ENCODE measurements around the gene SORBS2.
A peak's percentile ranks its signal among the peaks of the same experiment; 100 is the strongest.
"Not testable (repeated sequence)": the region's sequence is repeated elsewhere in the genome, so short reads cannot be mapped to it uniquely, and the experiment has no call there.

The SORBS2 gene

DNA sequence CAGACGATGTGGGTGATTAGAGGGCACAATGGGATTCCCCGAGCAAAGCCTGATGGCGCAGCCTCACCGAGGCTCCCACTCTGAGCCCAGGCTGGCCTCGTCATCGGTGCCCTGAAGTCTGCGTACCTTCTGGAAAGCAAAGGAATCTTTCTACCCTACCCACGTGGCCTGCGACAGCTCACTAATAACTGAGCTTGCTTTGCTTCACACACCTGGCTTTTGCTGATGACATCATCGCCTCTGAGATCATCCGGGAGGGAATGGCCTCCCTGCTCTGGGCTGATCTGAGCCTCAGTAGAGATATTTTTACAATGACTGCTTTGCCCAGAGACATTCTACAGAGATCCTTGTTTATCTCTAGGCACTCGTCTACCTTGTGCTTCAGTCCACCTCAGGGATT is 231.3 kb downstream of the SORBS2 start:
- DNase-seq = no peak

- no peak for DNase-seq
Measured at GRCh38 chr4:185578284-185578683, 233.7 kb downstream of the SORBS2 start.

DNA sequence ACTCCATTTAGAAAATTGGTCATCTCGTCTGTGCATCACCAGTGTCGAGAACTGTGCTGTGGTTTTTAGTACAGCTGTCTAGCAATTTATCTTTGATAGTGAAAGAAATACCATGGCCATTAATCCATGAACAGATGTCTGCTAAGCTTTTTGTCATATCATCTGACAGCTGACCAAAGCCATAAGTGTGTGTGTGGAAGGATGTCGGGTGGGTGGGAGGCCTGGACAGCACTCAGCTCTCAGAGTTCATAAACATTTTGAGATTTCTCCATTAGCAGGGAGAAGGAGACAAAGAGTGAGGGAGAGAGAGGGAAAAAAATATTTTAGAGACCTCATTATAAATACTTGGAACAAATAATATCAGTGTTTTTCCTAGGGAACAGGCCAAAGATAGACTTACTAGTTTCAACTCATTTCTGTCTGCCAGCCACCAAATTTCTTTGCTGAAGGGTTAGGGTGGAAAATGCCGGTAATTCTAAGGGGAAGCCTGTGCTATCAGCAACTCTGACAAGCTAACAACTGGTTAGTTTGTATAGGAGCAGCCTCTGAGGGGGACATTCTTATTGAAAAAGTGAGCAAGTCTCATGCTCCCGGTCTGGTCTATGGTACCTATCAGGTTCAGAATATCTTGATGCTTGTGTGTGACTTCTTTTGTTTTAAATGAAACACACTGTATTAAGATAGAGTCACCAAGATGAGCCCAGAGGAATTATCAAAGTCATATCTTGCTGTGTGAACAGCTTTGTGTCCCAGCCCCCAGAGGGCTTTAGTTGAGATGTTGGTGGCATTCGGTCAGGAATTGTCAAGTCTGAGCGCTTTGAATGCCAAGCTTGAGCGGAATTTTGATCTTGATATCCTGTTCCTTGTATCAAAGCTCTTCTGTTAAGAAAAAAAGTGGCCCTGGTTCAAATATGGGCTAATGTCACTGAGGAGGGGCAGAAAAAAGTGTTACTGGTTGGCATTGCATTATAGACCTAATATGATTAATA is 234.7 kb downstream of the SORBS2 start:
- DNase-seq = no peak

DNA sequence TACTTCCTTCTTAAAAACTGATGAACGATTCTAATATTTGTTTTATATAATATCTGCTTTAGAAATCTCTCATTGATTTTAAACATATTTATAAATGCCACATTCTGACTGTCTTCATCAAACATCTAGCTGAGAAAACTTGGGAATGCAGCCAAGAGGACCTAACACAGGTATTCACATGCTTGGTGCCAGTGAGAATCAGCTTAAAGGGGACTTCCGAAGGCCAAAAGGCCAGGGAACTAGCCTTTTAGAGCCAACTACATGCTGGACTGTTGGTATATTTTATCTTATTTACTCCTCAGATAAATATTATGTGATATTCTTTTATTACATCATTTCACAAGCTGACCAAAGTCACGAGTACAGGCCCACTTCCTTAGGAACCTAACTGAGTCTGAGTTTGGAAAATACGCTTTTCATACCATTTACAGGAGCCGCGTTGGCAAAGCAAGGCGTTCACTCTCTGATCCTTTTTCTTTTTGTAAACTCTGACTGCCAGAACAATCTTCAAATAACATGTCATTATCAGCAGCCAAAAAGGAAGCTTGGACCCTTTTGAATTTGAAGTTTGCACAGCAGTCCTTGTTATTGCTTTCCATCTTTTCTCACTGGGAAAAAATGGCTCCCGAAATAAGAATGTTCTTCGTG is 235.6 kb downstream of the SORBS2 start:
- no peak for DNase-seq

DNA sequence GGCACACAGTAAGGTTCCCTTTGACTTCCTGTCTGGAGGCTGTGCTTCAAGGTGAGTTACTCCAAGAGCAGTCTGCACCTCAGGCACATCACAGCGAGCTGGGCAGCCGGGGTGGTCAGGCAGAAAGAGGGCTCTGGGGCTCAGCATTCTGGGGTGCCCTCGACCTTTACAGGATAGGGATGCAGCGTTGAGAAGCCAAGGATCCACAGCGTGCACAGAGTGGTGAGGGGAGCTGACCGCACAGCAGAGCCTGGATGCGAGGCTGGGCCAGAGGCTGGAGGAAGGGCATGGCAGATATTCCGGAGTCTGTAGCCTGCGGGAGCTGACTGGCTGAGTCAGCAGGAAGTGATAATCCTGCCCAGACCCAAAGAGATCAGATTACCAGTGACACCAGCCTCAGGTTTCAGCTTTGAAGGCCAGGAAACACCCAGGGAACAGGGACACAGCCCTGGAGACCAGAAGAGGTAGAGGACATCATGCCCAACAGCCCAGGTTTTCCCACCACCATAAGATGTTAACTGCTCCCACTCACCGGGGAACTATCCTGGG is 238.3 kb downstream of the SORBS2 start:
- DNase-seq = no peak

DNA sequence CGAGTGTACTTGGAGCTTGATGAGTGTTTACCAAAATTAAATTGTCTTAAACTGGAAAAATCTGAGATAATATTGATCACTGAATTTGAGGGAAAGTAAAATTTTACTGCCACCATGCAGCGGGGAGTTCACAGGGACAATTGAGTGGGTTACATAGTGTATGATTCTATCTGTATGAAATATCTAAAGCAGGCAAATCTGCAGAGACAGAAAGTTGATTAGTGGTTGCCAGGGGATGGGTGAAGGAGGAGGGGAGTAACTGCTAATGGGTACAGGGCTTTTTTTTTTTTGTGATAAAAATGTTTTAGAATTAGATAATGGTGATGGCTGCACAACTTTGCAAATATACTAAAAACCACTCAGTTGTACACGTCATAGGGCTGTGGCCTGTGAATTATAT is 241.3 kb downstream of the SORBS2 start:
- no peak for DNase-seq

DNA sequence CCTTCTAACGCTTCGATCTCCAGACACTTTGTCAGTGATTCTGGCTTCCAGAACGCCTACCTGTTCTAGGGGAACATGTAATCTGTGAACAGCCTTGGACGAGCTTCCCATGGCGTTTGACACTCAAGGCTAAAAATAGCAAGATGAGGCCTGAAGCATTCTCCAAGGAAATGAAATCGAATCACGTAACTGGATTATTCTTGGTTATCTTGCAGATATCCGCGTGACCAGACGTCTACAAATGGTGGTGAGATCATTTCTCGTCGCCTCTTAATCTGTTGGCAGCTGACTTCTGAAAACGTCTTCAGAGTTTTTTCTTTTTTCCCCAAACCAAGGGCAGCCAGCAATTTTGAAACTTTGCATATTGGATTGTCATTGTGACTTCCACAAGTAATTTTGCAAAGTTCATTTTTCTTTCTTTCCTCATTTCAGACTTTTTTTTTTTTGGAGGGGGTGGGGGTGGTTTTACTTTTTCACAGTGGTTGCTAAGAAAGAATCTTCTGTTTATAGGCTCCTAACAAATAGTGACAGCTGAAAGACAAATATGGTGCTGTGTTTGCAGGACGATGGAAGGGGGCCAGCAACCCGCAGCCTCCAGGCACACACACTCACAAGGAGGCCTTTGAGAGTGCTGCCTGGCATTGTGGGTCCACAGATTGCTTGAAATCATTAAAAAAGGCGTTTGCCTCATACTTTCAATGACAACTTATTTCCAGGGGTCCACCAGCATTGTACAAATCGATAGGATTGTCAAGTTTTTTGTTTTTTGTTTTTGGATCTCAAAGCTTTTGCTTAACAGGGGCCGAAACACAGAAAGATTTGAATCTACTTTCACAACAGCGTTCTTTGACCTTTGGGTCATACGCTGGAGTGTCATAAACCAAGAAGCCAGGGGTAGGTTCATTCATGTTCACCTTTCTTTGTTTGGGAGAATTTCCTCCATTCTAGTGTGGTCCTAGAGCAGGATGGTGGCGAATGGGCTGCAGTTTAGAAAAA is 244.3 kb downstream of the SORBS2 start:
- no peak for DNase-seq

DNA sequence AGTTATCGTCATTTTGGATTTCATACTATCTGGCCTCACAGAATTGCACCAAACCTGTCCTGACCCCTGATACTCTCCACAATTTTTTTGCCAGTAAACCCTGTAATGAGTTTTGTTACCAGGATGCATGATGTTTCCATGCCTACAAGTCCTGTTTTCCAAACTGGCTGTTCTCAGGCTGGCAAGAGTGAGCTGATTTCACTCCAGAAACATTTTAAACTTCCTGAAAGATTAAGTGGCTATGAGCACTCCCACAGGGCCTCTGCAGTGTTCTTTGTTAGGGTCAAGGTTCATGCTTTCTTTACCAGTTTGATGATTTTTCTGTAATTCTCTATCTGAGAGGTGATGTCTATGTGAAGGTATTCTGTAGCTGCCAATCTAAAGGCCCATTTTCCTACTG is 245.0 kb downstream of the SORBS2 start:
- no peak for DNase-seq

- DNase-seq = peak; percentile 52
Measured at GRCh38 chr4:185566425-185566824, 245.6 kb downstream of the SORBS2 start.

DNA sequence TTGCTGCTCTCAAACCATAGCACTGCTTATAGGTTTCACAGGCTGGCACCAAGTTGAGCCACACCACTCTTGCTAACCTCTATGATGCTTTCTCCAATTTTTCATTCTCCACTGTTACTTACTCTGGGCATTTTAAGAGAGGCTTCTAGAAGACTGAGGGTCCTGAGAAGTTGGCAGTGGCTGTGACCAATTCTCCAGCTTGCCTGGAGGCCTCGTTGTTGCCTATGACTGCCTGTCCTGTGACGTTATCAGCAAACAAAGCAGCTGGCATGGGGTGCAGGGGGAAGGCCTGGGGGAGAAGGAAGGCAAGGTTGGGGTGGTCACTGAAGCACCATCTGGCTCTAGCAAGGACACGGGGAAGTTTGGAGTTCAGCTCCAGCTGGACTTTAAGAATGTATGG is 246.3 kb downstream of the SORBS2 start:
- DNase-seq = no peak

DNA sequence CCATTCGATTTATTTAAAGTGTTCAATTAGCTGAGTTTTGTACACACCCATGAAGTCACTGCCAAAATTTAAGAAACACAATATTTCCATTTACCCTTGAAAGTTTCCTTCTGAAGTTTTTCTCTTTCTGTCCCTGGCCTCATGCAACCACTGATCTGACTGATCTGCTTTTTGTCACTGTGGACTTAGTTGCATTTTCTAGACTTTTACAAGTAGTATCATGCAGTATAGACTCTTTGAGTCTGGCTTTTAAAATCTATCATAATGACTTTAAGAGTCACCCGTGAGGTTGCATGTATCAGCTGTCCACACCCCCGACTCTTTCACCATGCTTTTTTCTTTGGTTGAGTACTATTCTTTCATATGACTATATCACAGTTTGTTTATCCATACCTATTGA is 247.6 kb downstream of the SORBS2 start:
- no peak for DNase-seq

GRCh38 chr4:185562531-185562930 is 249.5 kb downstream of the SORBS2 start:
- DNase-seq = no peak

GRCh38 chr4:185560316-185560715 is 251.7 kb downstream of the SORBS2 start:
- DNase-seq = no peak

DNA sequence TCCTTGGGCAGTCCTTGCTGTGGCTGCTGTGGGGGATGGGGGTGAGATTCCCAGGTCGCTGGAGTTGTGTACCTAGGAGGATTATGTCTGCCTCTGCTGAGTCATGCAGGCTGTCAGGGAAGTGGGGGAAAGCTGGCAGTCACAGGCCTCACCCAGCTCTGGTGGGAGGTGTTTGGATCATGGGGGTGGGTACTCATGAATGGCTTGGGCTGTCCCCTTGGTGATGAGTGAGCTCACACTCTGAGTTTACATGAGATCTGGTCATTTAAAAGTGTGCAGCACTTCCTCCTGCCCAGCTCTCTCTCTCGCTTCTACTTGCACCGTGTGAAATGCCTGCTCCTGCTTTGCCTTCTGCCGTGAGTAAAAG is 252.1 kb downstream of the SORBS2 start:
- DNase-seq = no peak

DNA sequence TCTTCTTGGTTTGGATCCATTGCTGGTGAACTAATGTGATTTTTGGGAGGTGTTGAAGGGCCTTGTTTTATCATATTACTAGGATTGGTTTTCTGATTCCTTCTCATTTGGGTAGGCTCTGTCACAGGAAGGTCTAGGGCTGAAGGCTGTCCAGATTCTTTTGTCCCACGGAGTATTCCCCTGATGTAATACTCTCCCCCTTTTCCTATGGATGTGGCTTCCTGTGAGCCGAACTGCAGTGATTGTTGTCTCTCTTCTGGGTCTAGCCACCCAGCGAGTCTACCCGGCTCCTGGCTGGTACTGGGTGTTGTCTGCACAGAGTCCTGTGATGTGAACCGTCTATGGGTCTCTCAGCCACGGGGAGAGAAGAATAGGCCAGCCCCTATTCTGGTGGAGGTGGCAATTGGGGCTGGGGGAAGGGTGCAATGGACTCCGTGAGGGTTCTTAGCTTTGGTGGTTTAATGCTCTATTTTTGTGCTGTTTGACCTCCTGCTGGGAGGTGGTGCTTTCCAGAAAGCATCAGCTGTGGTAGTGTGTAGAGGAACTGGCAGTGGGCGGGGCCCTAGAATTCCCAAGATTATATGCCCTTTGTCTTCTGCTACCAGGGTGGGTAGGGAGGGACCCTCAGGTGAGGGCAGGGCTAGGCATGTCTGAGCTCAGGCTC is 252.6 kb downstream of the SORBS2 start:
- not testable (repeated sequence) for DNase-seq

DNA sequence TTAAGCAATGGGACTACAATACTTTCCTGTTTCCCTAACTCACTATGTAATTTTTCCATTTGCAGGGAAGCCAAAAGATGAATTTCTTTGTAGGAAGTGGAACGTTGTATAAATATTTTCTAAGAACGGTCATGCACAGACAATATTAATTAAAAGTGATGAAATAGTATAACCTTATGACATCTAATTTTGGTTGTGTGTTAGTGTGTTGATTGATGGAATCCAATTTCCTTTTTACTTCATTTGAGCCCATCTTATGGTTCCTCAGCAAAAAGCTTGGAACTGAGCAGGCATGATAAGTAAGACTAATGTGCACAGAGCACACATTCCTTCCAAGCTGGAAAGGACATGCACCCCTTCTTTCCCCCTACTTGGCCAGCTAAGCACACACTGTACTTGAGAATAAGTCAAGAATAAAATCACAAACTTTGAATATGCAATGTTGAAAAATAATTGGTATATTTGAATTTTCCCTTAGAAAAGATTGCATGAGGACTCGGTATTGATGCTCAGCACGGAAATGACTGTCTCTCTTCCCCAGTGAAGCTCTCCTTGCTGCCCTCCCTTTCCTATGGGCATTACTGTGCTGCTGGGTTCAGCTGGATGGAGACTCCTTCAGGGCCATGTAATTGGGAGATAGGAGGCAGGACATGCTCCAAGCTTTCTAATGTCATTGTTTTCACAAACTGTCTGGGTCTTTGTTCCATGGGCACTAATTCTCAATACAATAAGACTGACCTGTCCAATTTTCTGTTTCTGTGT is 257.4 kb downstream of the SORBS2 start:
- no peak for DNase-seq

GRCh38 chr4:185552254-185552653 is 259.7 kb downstream of the SORBS2 start:
- no peak for DNase-seq

DNA sequence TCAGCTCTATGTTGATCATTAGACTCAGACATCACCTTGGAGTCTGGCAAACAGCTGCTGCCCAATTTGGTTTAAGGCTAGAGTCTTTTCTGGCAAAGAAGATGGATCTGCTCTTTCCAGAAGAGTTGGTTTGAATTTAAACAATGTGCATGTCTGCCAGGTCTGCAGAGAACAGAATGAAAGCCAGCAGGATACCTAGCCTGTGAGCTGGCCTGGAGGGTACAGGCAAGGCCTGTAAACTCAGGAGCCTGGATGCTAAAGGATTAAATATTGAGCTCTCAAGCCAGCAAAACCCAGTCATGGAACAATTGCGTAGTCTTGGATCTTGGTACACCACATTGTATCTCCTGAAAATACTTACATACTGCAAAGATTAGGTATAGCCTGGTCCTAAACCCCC is 261.1 kb downstream of the SORBS2 start:
- no peak for DNase-seq

DNA sequence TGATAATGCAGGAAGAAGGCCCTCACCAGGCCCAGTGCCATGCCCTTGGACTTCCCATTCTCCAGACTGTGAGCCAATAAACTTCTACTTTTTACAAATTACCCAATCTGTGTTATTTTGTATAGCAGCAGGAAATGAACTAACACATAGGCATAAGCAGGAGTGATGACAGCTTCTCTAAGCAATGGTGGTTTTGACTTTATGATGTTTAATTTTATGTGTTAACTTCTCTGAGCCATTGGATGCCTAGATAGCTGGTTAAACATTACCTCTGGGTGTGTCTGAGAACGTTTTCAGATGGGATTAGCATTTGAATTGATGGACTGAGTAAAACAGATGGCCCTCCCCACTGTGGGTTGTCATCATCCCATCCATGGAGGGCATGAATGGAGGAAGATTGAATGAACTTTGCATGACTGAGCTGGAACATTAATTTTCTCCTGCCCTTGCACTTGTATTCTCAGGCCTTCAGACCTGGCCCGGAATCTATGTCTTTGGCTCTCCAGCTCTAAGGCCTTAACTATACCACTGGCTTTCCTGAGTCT is 262.8 kb downstream of the SORBS2 start:
- no peak for DNase-seq

GRCh38 chr4:185548587-185548986 is 263.4 kb downstream of the SORBS2 start:
- no peak for DNase-seq

DNA sequence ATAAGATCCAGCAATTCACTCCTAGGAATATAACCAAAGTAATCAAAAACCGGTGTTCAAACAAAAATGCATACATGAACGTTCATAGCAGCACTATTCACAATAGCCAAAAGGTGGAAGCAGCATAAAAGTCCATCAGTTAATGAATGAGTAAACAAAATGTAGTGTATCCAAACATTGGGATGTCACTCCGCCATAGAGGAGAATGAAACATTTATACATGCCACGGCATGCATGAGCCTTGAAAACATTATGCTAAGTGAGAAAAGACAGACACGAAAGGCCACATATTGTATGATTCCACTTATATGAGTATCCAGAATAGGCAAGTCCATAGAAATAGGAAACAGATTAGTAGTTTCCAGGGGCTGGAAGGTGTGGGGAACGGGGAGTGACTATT is 265.7 kb downstream of the SORBS2 start:
- DNase-seq = no peak
